ENCODE measurements around the gene GAB1. TPM values are rescaled to one million over a fixed set of nuclear protein-coding genes. Genes with fewer than 3 reads are reported as not detected.

GAB1 gene
- total RNA-seq, 1 donor from 2014 or later, result 5.0 TPM

GRCh38 chr4:143424276-143424675 is 87.6 kb downstream of the GAB1 start:
- no peaks in the 10 kb centered on the region for H3K27me3 ChIP-seq (ENCODE audit: control insufficient read depth, insufficient read depth, low read length)
- H3K36me3 ChIP-seq (ENCODE audit: control insufficient read depth, insufficient read depth, low read length), result no peaks in the 10 kb centered on the region
- no peak for TF ChIP-seq CTCF (IDR thresholded peaks at IDR 0.05; ENCODE audit: insufficient read depth, low read length, severe bottlenecking)
- no peak overlapping the region for H3K4me3 ChIP-seq (ENCODE audit: low read depth, low read length)
- FAIRE-seq (no peak), DNase-seq (ENCODE audit: low read depth) (no peak)

GRCh38 chr4:143431526-143432257 is 95.0 kb downstream of the GAB1 start:
- DNase-seq (ENCODE audit: low read depth) (no peak), FAIRE-seq (no peak)
- H3K4me3 ChIP-seq (ENCODE audit: low read depth, low read length), result no peak overlapping the region
- H3K27me3 ChIP-seq (ENCODE audit: control insufficient read depth, insufficient read depth, low read length), result no peaks in the 10 kb centered on the region
- peaks cover 1% of the 10 kb centered on the region for H3K36me3 ChIP-seq (ENCODE audit: control insufficient read depth, insufficient read depth, low read length)
- no peak for TF ChIP-seq CTCF (IDR thresholded peaks at IDR 0.05; ENCODE audit: insufficient read depth, low read length, severe bottlenecking)

- FAIRE-seq (no peak), DNase-seq (ENCODE audit: low read depth) (no peak)
- TF ChIP-seq CTCF (IDR thresholded peaks at IDR 0.05; ENCODE audit: insufficient read depth, low read length, severe bottlenecking), result no peak
- Histone ChIP-seq H3K4me3 (ENCODE audit: low read depth, low read length) (no peak overlapping the region), H3K36me3 (ENCODE audit: control insufficient read depth, insufficient read depth, low read length) (peaks cover 1% of the 10 kb centered on the region), H3K27me3 (ENCODE audit: control insufficient read depth, insufficient read depth, low read length) (no peaks in the 10 kb centered on the region)
Measured at GRCh38 chr4:143432258-143432591, 95.5 kb downstream of the GAB1 start.

- Histone ChIP-seq H3K27me3 (ENCODE audit: control insufficient read depth, insufficient read depth, low read length) (no peaks in the 10 kb centered on the region), H3K4me3 (ENCODE audit: low read depth, low read length) (no peak overlapping the region), H3K36me3 (ENCODE audit: control insufficient read depth, insufficient read depth, low read length) (peaks cover 1% of the 10 kb centered on the region)
- no peak for FAIRE-seq
- TF ChIP-seq CTCF (IDR thresholded peaks at IDR 0.05; ENCODE audit: insufficient read depth, low read length, severe bottlenecking), result no peak
- DNase-seq (ENCODE audit: low read depth), result no peak
Measured at GRCh38 chr4:143433231-143433630, 96.6 kb downstream of the GAB1 start.

GRCh38 chr4:143435955-143436354 is 99.3 kb downstream of the GAB1 start:
- no peak for FAIRE-seq
- no peak for TF ChIP-seq CTCF (IDR thresholded peaks at IDR 0.05; ENCODE audit: insufficient read depth, low read length, severe bottlenecking)
- peak; percentile 6 for DNase-seq (ENCODE audit: low read depth)
- no peaks in the 10 kb centered on the region for H3K27me3 ChIP-seq (ENCODE audit: control insufficient read depth, insufficient read depth, low read length)
- H3K36me3 ChIP-seq (ENCODE audit: control insufficient read depth, insufficient read depth, low read length), result peaks cover 1% of the 10 kb centered on the region
- no peak overlapping the region for H3K4me3 ChIP-seq (ENCODE audit: low read depth, low read length)

GRCh38 chr4:143437476-143437875 is 100.8 kb downstream of the GAB1 start:
- FAIRE-seq, result no peak
- TF ChIP-seq CTCF (IDR thresholded peaks at IDR 0.05; ENCODE audit: insufficient read depth, low read length, severe bottlenecking), result no peak
- peaks cover 1% of the 10 kb centered on the region for H3K36me3 ChIP-seq (ENCODE audit: control insufficient read depth, insufficient read depth, low read length)

More at GRCh38 chr4:143437476-143437875, 100.8 kb downstream of the GAB1 start:
- DNase-seq (ENCODE audit: low read depth), result no peak
- Histone ChIP-seq H3K4me3 (ENCODE audit: low read depth, low read length) (no peak overlapping the region), H3K27me3 (ENCODE audit: control insufficient read depth, insufficient read depth, low read length) (no peaks in the 10 kb centered on the region)

All from bronchial epithelial cell (primary cell).